PC-9 (cell line): ENCODE results near the gene VCL. TPM values are rescaled to one million over a fixed set of nuclear protein-coding genes. Genes with fewer than 3 reads are reported as not detected.

ENCODE experiments used
- BruUV-seq: library from RNA; stranded (reverse); fragments of 400-500 nt; replicated peaks from 2 replicates; lab custom pipeline; 2021; lab: Mats Ljungman, UMichigan
- CTCF ChIA-PET: fragments of 300-600 bp; sonication (Branson Sonifier 250); formaldehyde crosslinking; loops from one replicate; lab custom pipeline; 2022; ENCODE audit warnings: antibody characterized with exemption; lab: Charles Lee
- POLR2A ChIA-PET: fragments of 300-600 bp; sonication (Branson Sonifier 250); formaldehyde crosslinking; loops from one replicate; lab custom pipeline; 2022; ENCODE audit warnings: antibody characterized with exemption; ENCODE audit not compliant: unreplicated experiment; lab: Charles Lee
- DNase-seq, 2 experiments: peaks; one replicate each; pipeline versions ENCODE4 v3.0.0 to v3.0.0-alpha.2; 2015 to 2022; ENCODE audit warnings: mixed read lengths in 1 of 2
- H2AFZ ChIP-seq: fragments of 200-600 bp; sonication (generic); 2 replicates; pipeline ENCODE4 v1.8.1; 2017; ENCODE audit warnings: antibody characterized with exemption
- H3F3A ChIP-seq: fragments of 200-600 bp; sonication (generic); 2 replicates; pipeline ENCODE4 v1.8.1; 2017; ENCODE audit warnings: antibody characterized with exemption, mild to moderate bottlenecking, low read depth; ENCODE audit not compliant: insufficient read depth
- H3K27ac ChIP-seq: fragments of 200-600 bp; sonication (generic); 2 replicates; pipeline ENCODE4 v1.6.1; 2016; ENCODE audit warnings: mixed run types
- H3K27me3 ChIP-seq: fragments of 200-600 bp; sonication (generic); 2 replicates; pipeline ENCODE4 v1.6.1; 2016; ENCODE audit warnings: low read depth, mixed run types; ENCODE audit not compliant: insufficient read depth
- H3K36me3 ChIP-seq: fragments of 200-600 bp; sonication (generic); 2 replicates; pipeline ENCODE4 v1.6.1; 2016; ENCODE audit warnings: low read depth, mixed run types
- H3K4me1 ChIP-seq: fragments of 200-600 bp; sonication (generic); replicated peaks from 2 replicates; pipeline ENCODE4 v1.6.1; 2016; ENCODE audit warnings: mixed run types; ENCODE audit not compliant: insufficient read depth
- H3K4me2 ChIP-seq: fragments of 200-600 bp; sonication (generic); 2 replicates; pipeline ENCODE4 v1.6.1; 2017; ENCODE audit warnings: mixed run types
- H3K4me3 ChIP-seq: fragments of 200-600 bp; sonication (generic); 2 replicates; pipeline ENCODE4 v1.6.1; 2016; ENCODE audit warnings: mixed run types
- H3K79me2 ChIP-seq: fragments of 200-600 bp; sonication (generic); 2 replicates; pipeline ENCODE4 v1.6.1; 2017; ENCODE audit warnings: low read depth, mixed run types
- H3K9me2 ChIP-seq: fragments of 200-600 bp; sonication (generic); 2 replicates; pipeline ENCODE4 v1.8.1; 2017; ENCODE audit warnings: mild to moderate bottlenecking; ENCODE audit not compliant: insufficient read depth
- H3K9me3 ChIP-seq: fragments of 200-600 bp; sonication (generic); 2 replicates; pipeline ENCODE4 v1.8.1; 2016; ENCODE audit warnings: low read depth; ENCODE audit not compliant: insufficient read depth
- H4K20me1 ChIP-seq: fragments of 200-600 bp; sonication (generic); 2 replicates; pipeline ENCODE4 v1.8.1; 2017; ENCODE audit not compliant: insufficient read depth
- EZH2 ChIP-seq: fragments of 200-600 bp; sonication (generic); IDR thresholded peaks from 2 replicates; pipeline ENCODE4 v1.8.0; 2017; ENCODE audit warnings: antibody characterized with exemption, low read depth
- intact Hi-C: fragments of 100-400 bp; cut with micrococcal nuclease; formaldehyde crosslinking; loops from one replicate; pipeline ENCODE4 v1.10.0; 2022; ENCODE audit not compliant: unreplicated experiment
- total RNA-seq: library from RNA; stranded (reverse); gene quantifications from 2 replicates; pipeline ENCODE4 v1.2.3, GENCODE V29; 2021
- TF ChIP-seq, protein P1 (sequence below): fragments of 200-600 bp; sonication (generic); conservative IDR thresholded peaks from 2 replicates; pipeline ENCODE4 v1.6.1; 2017; ENCODE audit warnings: mixed run types, antibody characterized with exemption, mild to moderate bottlenecking, moderate library complexity

Gene VCL
- total RNA-seq, 1 experiment from 2014 or later, result 208 TPM

DNA sequence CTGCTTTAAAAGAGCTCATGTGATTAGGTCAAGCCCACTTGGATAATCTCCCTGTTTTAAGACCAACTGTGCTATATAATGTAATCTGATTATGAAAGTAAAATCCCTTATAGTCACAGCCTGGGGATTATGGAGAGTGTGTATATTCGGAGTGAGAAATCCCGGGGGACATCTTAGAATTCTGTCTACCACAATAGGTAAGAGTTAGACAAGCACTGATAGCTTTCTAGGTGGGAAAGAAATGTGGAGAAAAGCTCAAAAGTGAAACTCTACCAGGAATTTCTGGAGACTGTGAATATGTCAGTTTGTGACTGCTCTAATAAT is 2.9 kb upstream of the VCL start:
- H3K9me3 ChIP-seq, result no peaks in the 10 kb centered on the region
- intact Hi-C loops, result no loop called here
- ChIA-PET POLR2A (no interaction called here), CTCF (no interaction called here)
- BruUV-seq, result no TSS peak
- H3K4me3 ChIP-seq, result no peak overlapping the region
- no peak overlapping the region for H3K4me2 ChIP-seq
- peaks cover 25% of the 10 kb centered on the region; the same call in 1 of the 2 replicates for H3F3A ChIP-seq
- TF ChIP-seq EZH2, result no peak
- TF ChIP-seq, protein P1, sequence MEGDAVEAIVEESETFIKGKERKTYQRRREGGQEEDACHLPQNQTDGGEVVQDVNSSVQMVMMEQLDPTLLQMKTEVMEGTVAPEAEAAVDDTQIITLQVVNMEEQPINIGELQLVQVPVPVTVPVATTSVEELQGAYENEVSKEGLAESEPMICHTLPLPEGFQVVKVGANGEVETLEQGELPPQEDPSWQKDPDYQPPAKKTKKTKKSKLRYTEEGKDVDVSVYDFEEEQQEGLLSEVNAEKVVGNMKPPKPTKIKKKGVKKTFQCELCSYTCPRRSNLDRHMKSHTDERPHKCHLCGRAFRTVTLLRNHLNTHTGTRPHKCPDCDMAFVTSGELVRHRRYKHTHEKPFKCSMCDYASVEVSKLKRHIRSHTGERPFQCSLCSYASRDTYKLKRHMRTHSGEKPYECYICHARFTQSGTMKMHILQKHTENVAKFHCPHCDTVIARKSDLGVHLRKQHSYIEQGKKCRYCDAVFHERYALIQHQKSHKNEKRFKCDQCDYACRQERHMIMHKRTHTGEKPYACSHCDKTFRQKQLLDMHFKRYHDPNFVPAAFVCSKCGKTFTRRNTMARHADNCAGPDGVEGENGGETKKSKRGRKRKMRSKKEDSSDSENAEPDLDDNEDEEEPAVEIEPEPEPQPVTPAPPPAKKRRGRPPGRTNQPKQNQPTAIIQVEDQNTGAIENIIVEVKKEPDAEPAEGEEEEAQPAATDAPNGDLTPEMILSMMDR, result no peak
- no peak overlapping the region for H3K27ac ChIP-seq
- H3K4me1 ChIP-seq, result peaks cover 13% of the 10 kb centered on the region
- H3K79me2 ChIP-seq, result peaks cover 20% of the 10 kb centered on the region
- H2AFZ ChIP-seq, result no peak overlapping the region
- H3K27me3 ChIP-seq, result no peaks in the 10 kb centered on the region
- H3K9me2 ChIP-seq, result no peaks in the 10 kb centered on the region
- peaks cover 5% of the 10 kb centered on the region; the same call in 1 of the 2 replicates for H3K36me3 ChIP-seq
- no peak for DNase-seq
- peaks cover 8% of the 10 kb centered on the region for H4K20me1 ChIP-seq

DNA sequence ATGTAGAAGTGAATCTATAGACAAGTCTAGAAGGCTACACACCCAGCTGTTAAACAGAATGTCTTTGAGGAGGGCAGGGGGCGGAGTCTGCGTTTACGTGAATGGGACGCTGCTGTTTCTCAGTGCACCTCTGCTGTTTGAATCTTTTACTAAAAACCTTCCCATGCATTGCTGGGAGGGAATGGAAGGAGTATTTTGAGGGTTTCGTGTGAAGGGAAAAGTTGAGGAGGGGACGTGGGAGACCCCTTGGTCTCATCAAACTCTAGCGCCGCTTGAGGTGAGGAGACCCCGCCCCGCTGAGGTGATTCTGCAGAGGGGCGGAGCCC is 492 bp upstream of the VCL start:
- ChIA-PET POLR2A (interaction anchor here (0.6 to 3.8 kb wide), 11 partner anchors 14 to 1409 kb away, joined by 3 to 57 read pairs (median 7); no protein-coding TSS in a partner anchor), CTCF (no interaction called here)
- DNase-seq, result no peak
- Histone ChIP-seq H3K27me3 (no peaks in the 10 kb centered on the region), H3K4me1 (peaks cover 36% of the 10 kb centered on the region), H3K4me3 (peak overlapping the region; percentile 90), H3K27ac (peak overlapping the region; percentile 38), H3K36me3 (peaks cover 25% of the 10 kb centered on the region), H3F3A (peaks cover 30% of the 10 kb centered on the region; the same call in 1 of the 2 replicates), H3K4me2 (peak overlapping the region; percentile 78), H3K9me3 (no peaks in the 10 kb centered on the region), H2AFZ (peak overlapping the region; percentile 91), H3K79me2 (peaks cover 44% of the 10 kb centered on the region), H4K20me1 (peaks cover 32% of the 10 kb centered on the region), H3K9me2 (no peaks in the 10 kb centered on the region)
- BruUV-seq, result no TSS peak
- intact Hi-C loops, result loop anchor here (1.0 kb wide), 1 partner anchor 31 kb away; no protein-coding TSS in a partner anchor
- TF ChIP-seq, protein P1, result no peak

DNA sequence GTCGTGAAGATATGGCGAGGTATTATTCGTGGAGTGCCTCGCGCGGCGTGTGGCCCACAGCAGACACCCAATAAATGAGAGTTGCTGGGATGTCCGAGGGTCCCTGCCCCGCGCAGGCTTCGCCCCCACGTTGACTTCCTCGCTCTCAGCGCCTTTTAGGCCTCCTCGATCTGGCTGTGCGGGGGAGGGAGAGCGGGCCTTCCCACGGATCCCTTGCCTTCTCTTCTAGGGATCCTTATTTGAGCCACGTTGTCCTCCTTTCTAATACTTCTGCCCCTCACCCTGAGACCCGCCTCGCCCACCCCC is 660 bp downstream of the VCL start:
- Histone ChIP-seq H3K4me3 (peak overlapping the region; percentile 70), H3F3A (peaks cover 33% of the 10 kb centered on the region; the same call in 1 of the 2 replicates), H2AFZ (no peak overlapping the region), H3K9me3 (no peaks in the 10 kb centered on the region), H3K4me2 (peak overlapping the region; percentile 89), H3K9me2 (no peaks in the 10 kb centered on the region), H3K27ac (peak overlapping the region; percentile 79), H3K4me1 (peaks cover 41% of the 10 kb centered on the region), H3K79me2 (peaks cover 55% of the 10 kb centered on the region), H3K36me3 (peaks cover 28% of the 10 kb centered on the region), H4K20me1 (peaks cover 41% of the 10 kb centered on the region), H3K27me3 (no peaks in the 10 kb centered on the region)
- DNase-seq, result no peak
- ChIA-PET CTCF (no interaction called here), POLR2A (interaction anchor here (0.5 to 3.8 kb wide), 9 partner anchors 13 to 252 kb away, joined by 3 to 57 read pairs (median 9); no protein-coding TSS in a partner anchor)
- TF ChIP-seq, protein P1, result no peak
- TF ChIP-seq EZH2, result no peak
- intact Hi-C loops, result loop anchor here (2.0 kb wide), 3 partner anchors 42 to 82 kb away; no protein-coding TSS in a partner anchor
- TSS peak; percentile 79 for BruUV-seq
